SU-DHL-6 (cell line): Measurements from ENCODE around the gene ARHGAP6.

Source experiments
- H2AFZ ChIP-seq: fragments of 200-600 bp; sonication (generic); 2 replicates; pipeline ENCODE4 v1.6.1; 2014; ENCODE audit warnings: low read depth, mild to moderate bottlenecking, moderate library complexity, mixed read lengths, antibody characterized with exemption, low read length; ENCODE audit not compliant: severe bottlenecking
- H3F3A ChIP-seq: fragments of 200-600 bp; shearing (Covaris generic); 2 replicates; pipeline ENCODE4 v1.6.0; 2016; ENCODE audit warnings: antibody characterized with exemption, mild to moderate bottlenecking; ENCODE audit not compliant: insufficient read depth
- H3K27ac ChIP-seq: fragments of 200-600 bp; sonication (generic); 2 replicates; pipeline ENCODE4 v1.5.1; 2016; ENCODE audit warnings: low read depth, mild to moderate bottlenecking, low read length, moderate library complexity, mixed read lengths
- H3K27me3 ChIP-seq: fragments of 200-600 bp; sonication (generic), shearing (Covaris generic); 2 replicates; pipeline ENCODE4 v1.6.0; 2014; ENCODE audit warnings: mild to moderate bottlenecking, low read length
- H3K36me3 ChIP-seq: fragments of 200-600 bp; sonication (generic); 2 replicates; pipeline ENCODE4 v1.6.1; 2014; ENCODE audit warnings: mild to moderate bottlenecking, low read length, mixed read lengths
- H3K4me2 ChIP-seq: fragments of 300-600, 200-600 bp; shearing (Covaris generic), sonication (generic); 2 replicates; pipeline ENCODE4 v1.6.0; 2014; ENCODE audit warnings: low read length, low read depth, mild to moderate bottlenecking; ENCODE audit not compliant: poor library complexity, severe bottlenecking
- H3K4me3 ChIP-seq: fragments of 200-600 bp; sonication (generic); 2 replicates; pipeline ENCODE4 v1.5.1; 2014; ENCODE audit warnings: antibody characterized with exemption, low read length, mild to moderate bottlenecking, mixed read lengths; ENCODE audit not compliant: insufficient read depth, poor library complexity, severe bottlenecking
- H3K79me2 ChIP-seq: fragments of 200-600 bp; sonication (generic); 2 replicates; pipeline ENCODE4 v1.6.1; 2014; ENCODE audit warnings: mild to moderate bottlenecking, low read length, moderate library complexity; ENCODE audit not compliant: insufficient read depth
- H3K9ac ChIP-seq: fragments of 200-600 bp; sonication (generic); 2 replicates; pipeline ENCODE4 v1.7.0; 2014; ENCODE audit warnings: mild to moderate bottlenecking, low read length
- H3K9me2 ChIP-seq: fragments of 200-600 bp; sonication (generic); replicated peaks from 2 replicates; pipeline ENCODE4 v1.6.1; 2014; ENCODE audit warnings: low read length; ENCODE audit not compliant: insufficient read depth
- H3K9me3 ChIP-seq: fragments of 200-600 bp; sonication (generic); 2 replicates; pipeline ENCODE4 v1.6.1; 2014; ENCODE audit warnings: low read length, mixed read lengths; ENCODE audit not compliant: insufficient read depth
- H4K20me1 ChIP-seq: fragments of 200-600 bp; sonication (generic); 2 replicates; pipeline ENCODE4 v1.6.1; 2014; ENCODE audit warnings: low read depth, mild to moderate bottlenecking, antibody characterized with exemption, low read length, moderate library complexity, mixed read lengths
- EZH2phosphoT487 ChIP-seq: fragments of 200-600 bp; sonication (generic), shearing (Covaris generic); conservative IDR thresholded peaks from 2 replicates; pipeline ENCODE4 v1.6.1; 2018; ENCODE audit warnings: mild to moderate bottlenecking, antibody characterized with exemption, low read length, moderate library complexity, mixed read lengths
- TF ChIP-seq, protein P1 (sequence below): fragments of 200-600 bp; sonication (generic); IDR thresholded peaks from one replicate; pipeline ENCODE4 v1.5.1; 2017; ENCODE audit warnings: antibody characterized with exemption, mild to moderate bottlenecking, low read length, moderate library complexity; ENCODE audit not compliant: insufficient read depth, poor library complexity, severe bottlenecking

Gene ARHGAP6

DNA sequence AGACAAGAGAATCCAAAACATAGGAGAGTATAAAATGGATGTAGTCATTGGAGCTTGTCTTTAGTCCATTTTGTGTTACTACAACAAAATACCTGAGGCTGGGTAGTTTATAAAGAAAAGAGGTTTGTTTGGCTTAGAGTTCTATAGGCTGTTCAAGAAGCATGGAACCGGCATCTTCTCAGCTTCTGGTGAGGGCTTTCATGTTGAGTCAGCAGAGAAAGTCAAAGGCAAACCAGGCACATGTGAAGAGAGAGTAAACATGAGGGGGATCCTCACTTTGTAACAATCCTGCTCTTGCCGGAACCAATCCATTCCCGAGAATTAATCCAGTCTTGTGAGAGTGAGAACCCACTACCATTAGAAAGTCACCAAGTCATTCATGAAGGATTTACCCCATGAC is 562.7 kb downstream of the ARHGAP6 start:
- no peaks in the 10 kb centered on the region for H3K27me3 ChIP-seq
- H4K20me1 ChIP-seq: no peaks in the 10 kb centered on the region
- no peak overlapping the region for H3K4me2 ChIP-seq
- TF ChIP-seq, protein P1, sequence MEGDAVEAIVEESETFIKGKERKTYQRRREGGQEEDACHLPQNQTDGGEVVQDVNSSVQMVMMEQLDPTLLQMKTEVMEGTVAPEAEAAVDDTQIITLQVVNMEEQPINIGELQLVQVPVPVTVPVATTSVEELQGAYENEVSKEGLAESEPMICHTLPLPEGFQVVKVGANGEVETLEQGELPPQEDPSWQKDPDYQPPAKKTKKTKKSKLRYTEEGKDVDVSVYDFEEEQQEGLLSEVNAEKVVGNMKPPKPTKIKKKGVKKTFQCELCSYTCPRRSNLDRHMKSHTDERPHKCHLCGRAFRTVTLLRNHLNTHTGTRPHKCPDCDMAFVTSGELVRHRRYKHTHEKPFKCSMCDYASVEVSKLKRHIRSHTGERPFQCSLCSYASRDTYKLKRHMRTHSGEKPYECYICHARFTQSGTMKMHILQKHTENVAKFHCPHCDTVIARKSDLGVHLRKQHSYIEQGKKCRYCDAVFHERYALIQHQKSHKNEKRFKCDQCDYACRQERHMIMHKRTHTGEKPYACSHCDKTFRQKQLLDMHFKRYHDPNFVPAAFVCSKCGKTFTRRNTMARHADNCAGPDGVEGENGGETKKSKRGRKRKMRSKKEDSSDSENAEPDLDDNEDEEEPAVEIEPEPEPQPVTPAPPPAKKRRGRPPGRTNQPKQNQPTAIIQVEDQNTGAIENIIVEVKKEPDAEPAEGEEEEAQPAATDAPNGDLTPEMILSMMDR: no peak
- TF ChIP-seq EZH2phosphoT487: no peak
- no peaks in the 10 kb centered on the region for H3K9me2 ChIP-seq
- no peaks in the 10 kb centered on the region for H3F3A ChIP-seq
- no peaks in the 10 kb centered on the region for H3K9me3 ChIP-seq
- H3K27ac ChIP-seq: no peak overlapping the region
- no peaks in the 10 kb centered on the region for H3K79me2 ChIP-seq
- H3K9ac ChIP-seq: no peak overlapping the region
- H2AFZ ChIP-seq: no peak overlapping the region
- H3K36me3 ChIP-seq: no peaks in the 10 kb centered on the region
- no peak overlapping the region for H3K4me3 ChIP-seq

DNA sequence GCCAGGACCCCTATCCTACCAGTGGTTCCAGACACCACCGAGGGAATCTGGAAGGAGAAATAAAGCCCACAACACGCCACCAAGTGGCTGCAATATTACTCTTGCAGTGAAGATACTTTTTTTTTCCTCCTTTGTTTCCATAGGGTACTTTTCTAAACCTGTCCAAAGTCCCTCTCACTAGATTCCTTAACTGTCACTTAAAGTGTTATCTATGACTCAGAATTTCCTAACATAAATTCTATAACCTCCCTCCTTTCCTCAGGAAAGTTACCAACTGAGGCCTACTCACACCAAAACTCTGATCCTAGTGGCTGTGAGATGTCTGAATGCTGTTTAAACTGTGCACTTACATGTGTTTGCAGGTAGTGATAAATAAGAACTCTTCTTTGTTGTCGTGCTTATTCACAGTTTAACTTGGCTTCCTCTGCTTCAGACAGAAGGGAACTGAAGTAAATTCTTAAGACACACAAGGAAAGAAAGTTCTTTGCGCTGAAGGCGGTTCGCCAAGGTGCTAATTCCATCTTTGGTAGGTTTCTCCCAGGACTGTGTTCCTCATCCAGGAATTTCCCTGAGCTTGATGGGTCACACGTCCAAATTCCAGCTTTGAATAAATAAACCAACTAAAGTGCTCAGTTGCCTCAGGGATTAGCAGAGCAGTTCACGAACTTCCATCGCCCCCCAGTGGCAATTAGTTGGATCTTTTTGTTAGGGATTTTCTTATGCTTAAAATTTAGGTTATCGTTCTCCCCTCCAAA is 565.3 kb downstream of the ARHGAP6 start:
- Histone ChIP-seq H3F3A (no peaks in the 10 kb centered on the region), H4K20me1 (no peaks in the 10 kb centered on the region), H3K9ac (no peak overlapping the region), H3K9me3 (no peaks in the 10 kb centered on the region), H3K27ac (no peak overlapping the region), H3K9me2 (no peaks in the 10 kb centered on the region), H2AFZ (no peak overlapping the region), H3K27me3 (no peaks in the 10 kb centered on the region), H3K4me2 (no peak overlapping the region), H3K79me2 (no peaks in the 10 kb centered on the region), H3K36me3 (no peaks in the 10 kb centered on the region), H3K4me3 (no peak overlapping the region)
- no peak for TF ChIP-seq EZH2phosphoT487
- TF ChIP-seq, protein P1: no peak

DNA sequence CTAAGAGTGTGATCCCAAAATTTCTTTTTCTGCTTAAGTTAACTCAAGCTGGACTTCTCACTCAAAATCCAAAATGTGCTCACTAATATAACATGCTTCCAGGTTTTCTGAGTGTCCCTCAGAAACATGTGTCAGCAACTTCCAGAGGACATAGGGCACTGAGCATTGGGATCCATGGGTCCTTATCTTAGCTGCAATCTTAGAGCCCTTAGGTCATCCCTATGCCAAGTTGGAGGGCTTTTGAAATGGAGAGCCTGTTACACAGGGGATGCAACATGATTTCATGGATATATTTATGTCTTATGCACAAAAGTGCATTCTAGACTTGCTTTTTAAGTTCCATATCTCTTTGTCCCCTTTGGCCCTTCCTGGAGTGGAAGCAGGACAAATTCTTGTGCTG is 566.3 kb downstream of the ARHGAP6 start:
- Histone ChIP-seq H3K27ac (no peak overlapping the region), H3K9me3 (no peaks in the 10 kb centered on the region), H3K79me2 (no peaks in the 10 kb centered on the region), H3F3A (no peaks in the 10 kb centered on the region), H3K4me2 (no peak overlapping the region), H4K20me1 (no peaks in the 10 kb centered on the region), H3K4me3 (no peak overlapping the region), H3K9me2 (no peaks in the 10 kb centered on the region), H3K36me3 (no peaks in the 10 kb centered on the region), H3K9ac (no peak overlapping the region), H2AFZ (no peak overlapping the region), H3K27me3 (no peaks in the 10 kb centered on the region)
- TF ChIP-seq EZH2phosphoT487: no peak
- TF ChIP-seq, protein P1: no peak
